ENCODE results near the gene SMIM20.

The SMIM20 gene

GRCh38 chr4:25965629-25966028 lies 51.6 kb downstream of the SMIM20 start:
- DNase-seq = no peak

DNA sequence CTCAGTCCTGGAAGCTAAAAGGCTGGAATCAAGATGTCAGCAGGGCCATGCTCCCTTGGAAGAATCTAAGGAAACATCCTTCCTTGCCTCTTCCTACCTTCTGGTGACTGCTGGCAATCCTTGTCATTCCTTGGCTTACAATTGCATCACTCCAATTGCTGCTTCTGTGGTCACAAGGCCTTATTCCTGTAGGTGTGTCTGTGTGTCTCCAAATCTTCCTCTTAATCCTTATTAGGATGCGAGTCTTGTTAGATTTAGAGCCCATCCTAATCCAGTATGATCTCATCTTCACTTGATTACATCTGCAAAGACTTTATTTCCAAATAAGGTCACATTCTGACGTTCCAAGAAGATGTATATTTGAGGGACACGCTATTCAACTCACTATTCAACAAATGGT lies 52.2 kb downstream of the SMIM20 start:
- DNase-seq = no peak

DNA sequence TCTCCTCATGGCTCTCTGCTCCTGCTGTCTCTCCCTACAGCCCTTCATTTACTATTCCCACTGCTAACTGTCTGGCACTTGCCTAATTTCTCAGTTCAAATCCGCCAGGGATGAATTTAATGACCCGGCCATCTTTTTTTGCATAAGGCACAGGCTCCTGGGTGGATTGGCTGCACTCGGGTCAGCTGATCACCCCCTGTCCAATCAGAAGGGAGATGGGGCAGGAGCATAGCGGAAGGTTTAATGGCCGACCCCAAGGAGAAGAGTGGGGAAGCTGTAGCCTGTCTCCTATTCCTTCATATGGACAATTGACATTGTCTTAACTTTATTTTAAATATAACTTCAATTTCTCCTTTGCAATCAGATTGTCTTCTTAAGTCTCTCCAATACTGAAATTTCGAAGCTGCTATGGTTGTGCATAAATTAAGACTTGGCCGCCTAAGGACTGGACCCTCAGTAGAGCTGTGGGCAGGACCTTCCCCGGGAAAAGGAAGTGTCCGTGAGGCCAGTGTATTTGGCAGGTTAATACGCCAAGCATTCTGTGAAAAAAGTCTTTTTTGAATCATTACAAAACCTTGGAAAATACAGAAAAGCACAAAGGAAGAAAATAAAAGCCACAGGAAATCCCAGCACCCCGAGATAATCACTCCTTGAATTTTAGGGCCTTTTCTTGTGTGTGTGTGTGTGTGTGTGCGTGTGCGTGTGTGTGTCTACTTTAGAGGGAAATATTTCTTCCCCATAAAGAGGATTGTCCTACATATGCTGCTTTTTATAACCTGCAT lies 55.5 kb downstream of the SMIM20 start:
- DNase-seq = no peak

DNA sequence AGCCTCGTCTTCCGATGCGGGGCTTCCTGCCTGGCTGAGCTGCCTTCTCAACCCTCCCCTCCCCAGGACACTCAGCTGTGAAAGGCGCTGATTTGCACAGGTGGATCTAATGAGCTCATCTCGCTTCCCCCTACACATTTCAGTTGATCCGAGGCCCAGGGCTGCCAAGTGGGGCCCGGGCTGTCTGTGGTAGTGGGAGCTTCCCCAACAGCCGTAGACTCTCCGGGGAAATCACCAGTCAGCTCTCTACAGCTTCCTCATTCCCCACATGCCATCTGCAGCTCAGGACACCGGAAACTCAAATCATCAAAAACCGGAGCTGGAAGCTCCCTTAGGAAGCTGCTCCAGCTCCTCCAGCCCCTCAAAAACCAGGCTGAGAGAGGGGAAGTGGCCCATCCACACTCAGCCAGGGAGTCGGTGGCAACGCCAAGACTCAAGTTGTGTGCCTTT lies 56.2 kb downstream of the SMIM20 start:
- DNase-seq = no peak

DNA sequence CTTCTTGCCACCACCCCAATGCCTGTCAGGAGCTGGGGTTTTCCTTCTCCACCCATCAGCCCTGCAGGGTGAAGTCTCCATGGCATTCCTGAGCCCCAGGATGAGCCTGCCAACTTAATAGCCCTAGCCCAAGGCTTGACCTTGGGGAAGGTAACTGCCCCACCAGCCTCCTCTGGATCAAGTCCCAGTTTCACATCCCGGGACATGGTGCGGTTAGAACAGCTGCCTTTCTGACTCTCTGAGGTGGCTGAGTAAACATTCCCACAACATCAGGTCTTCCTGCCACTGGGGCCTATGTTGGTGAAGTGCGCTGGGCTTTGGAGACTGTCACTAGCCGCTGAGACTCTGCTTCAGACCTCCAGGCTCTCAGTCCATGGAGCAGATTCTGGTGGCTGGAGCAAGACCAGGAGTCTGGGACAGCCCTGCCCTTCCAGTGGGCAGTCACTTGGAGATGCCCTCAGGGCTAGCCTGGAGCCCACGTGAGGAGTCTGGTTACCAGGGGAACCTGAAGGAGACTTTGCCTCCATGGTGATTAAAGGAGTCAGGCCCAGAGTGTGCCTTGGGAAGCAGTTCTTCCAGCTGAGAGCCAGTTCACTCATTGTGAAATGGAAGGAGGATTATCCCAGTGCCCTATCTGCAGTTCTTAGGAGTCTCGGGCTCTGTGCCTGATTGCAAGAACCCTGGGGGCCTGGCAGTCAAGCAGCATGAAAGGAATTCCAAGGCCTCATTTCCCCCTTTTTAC lies 56.8 kb downstream of the SMIM20 start:
- DNase-seq = no peak

GRCh38 chr4:25972366-25972765 lies 58.3 kb downstream of the SMIM20 start:
- no peak for DNase-seq

DNA sequence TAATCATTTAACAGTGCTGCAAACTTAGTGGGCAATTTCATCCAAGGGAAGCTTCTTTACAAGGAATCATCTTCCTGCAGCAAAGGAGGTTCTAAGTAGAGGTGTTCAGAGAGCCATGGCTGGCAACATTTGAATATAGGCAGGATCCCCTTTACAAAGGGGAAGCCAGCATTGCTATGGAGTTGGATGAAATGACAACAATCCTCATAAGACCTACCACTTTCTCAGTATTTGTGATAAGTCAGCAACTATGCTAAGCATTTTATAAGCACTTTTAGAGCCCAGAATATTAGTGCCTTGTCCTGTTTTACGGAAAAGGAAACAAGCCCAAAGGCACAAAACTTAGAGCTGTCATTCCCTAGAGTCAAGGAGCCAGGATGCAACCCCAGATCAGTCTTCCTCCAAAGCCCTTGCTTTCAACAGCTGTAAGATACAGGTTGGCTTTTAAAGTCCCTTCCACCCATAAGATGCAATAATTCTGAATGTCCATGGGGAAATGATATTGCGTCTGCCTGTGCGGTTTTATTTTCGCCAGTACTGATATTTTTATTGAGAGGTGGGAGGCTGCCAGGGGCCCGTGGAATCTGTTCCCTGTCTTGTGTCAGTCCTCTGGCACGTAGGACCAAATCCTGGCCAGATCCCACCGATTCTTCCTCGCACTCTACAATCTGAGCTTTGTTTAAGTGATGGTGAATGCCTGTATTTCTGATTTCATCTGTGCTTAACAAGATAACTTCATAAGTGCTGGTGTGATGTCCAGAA lies 59.1 kb downstream of the SMIM20 start:
- DNase-seq = no peak

GRCh38 chr4:25976780-25977179 lies 62.8 kb downstream of the SMIM20 start:
- no peak for DNase-seq

GRCh38 chr4:25977397-25978170 lies 63.6 kb downstream of the SMIM20 start:
- DNase-seq = no peak

GRCh38 chr4:25978327-25978726 lies 64.3 kb downstream of the SMIM20 start:
- DNase-seq = no peak
